GM12878 (cell line): ENCODE results near the gene GJD2. TPM values are rescaled to one million over a fixed set of nuclear protein-coding genes. Genes with fewer than 3 reads are reported as not detected.

Experiments
- ATAC-seq: fragments of 200-7000 bp; cut with Tn5 transposase; 3 replicates; pipeline ENCODE4 v1.9.1; 2020; ENCODE audit warnings: mild to moderate bottlenecking, moderate library complexity
- BruUV-seq: library from RNA; stranded (reverse); fragments of 400-500 nt; replicated peaks from 2 replicates; lab custom pipeline; 2021; lab: Mats Ljungman, UMichigan
- CTCF ChIA-PET: fragments of 300-600 bp; sonication (Branson Sonifier 250); formaldehyde crosslinking; extraction: SDS; loops from one replicate; lab custom pipeline; 2021; ENCODE audit warnings: inconsistent platforms; lab: Yijun Ruan, JAX
- POLR2A ChIA-PET: fragments of 350-600 bp; formaldehyde crosslinking; extraction: SDS; loops from one replicate; lab custom pipeline; 2021; ENCODE audit warnings: inconsistent platforms; lab: Charles Lee
- RAD21 ChIA-PET: fragments of 300-600 bp; sonication (Branson Sonifier 250); formaldehyde crosslinking; loops from one replicate; lab custom pipeline; 2023; ENCODE audit warnings: antibody characterized with exemption; ENCODE audit not compliant: unreplicated experiment; lab: Charles Lee
- SMC1A ChIA-PET: fragments of 300-600 bp; sonication (Branson Sonifier 250); formaldehyde crosslinking; loops from one replicate; lab custom pipeline; 2023; ENCODE audit not compliant: unreplicated experiment, uncharacterized antibody; lab: Charles Lee
- DNase-seq: peaks from one replicate; pipeline ENCODE4 v3.0.0-alpha.2; 2011; ENCODE audit warnings: low read depth, low spot score
- FAIRE-seq: peaks from 3 replicates; lab custom pipeline; 2011; peaks lifted over from hg19 to GRCh38; lab: Jason Lieb, UNC
- H2AFZ ChIP-seq: 2 replicates; pipeline ENCODE4 v1.6.0; 2011; ENCODE audit warnings: low read depth, low read length, control low read depth; ENCODE audit not compliant: control insufficient read depth
- H3K27ac ChIP-seq: 2 replicates; pipeline ENCODE4 v1.5.1; 2011; ENCODE audit warnings: control low read depth; ENCODE audit not compliant: control insufficient read depth, insufficient read depth
- H3K27me3 ChIP-seq, 2 experiments: replicated peaks in 1 of 2; 2 replicates each; pipeline versions ENCODE4 v1.6.0 to v1.6.1; 2011; ENCODE audit warnings: low read length in 1 of 2; ENCODE audit not compliant: control insufficient read depth in 2 of 2, insufficient read depth in 2 of 2
- H3K36me3 ChIP-seq, 2 experiments: 2 replicates each; pipeline ENCODE4 v1.5.1; 2011; ENCODE audit warnings: low read length in 1 of 2; ENCODE audit not compliant: control insufficient read depth in 2 of 2, insufficient read depth in 2 of 2
- H3K4me1 ChIP-seq: 2 replicates; pipeline ENCODE4 v1.6.1; 2011; ENCODE audit warnings: mild to moderate bottlenecking, low read length, moderate library complexity, mixed read lengths; ENCODE audit not compliant: control insufficient read depth, insufficient read depth
- H3K4me2 ChIP-seq: 2 replicates; pipeline ENCODE4 v1.6.0; 2011; ENCODE audit warnings: control low read depth; ENCODE audit not compliant: control insufficient read depth, insufficient read depth
- H3K4me3 ChIP-seq: fragments of 200-600 bp; sonication (generic); 2 replicates; pipeline ENCODE4 v1.5.1; 2016
- H3K79me2 ChIP-seq: 2 replicates; pipeline ENCODE4 v1.6.0; 2011; ENCODE audit warnings: low read length; ENCODE audit not compliant: control insufficient read depth, insufficient read depth
- H3K9ac ChIP-seq: 2 replicates; pipeline ENCODE4 v1.8.0; 2011; ENCODE audit warnings: low read length, control low read depth, mixed read lengths; ENCODE audit not compliant: control insufficient read depth, insufficient read depth
- H3K9me3 ChIP-seq: replicated peaks from 3 replicates; pipeline ENCODE4 v1.5.1; 2011; ENCODE audit warnings: mild to moderate bottlenecking, low read length; ENCODE audit not compliant: control insufficient read depth, insufficient read depth
- H4K20me1 ChIP-seq: 2 replicates; pipeline ENCODE4 v1.6.0; 2011; ENCODE audit not compliant: control insufficient read depth, insufficient read depth
- ETV6 ChIP-seq, 2 experiments: fragments of 450-650 bp in 1 of 2; IDR thresholded peaks in 1 of 2; conservative IDR thresholded peaks in 1 of 2; 2 replicates each; pipeline ENCODE4 v1.6.1; 2014; ENCODE audit warnings: antibody characterized with exemption in 1 of 2, borderline replicate concordance in 1 of 2, low read depth in 1 of 2, mild to moderate bottlenecking in 1 of 2, moderate library complexity in 1 of 2
- IRF3 ChIP-seq: fragments of 450-650 bp; IDR thresholded peaks from 2 replicates; pipeline ENCODE4 v1.6.1; 2014; ENCODE audit warnings: mild to moderate bottlenecking
- MYB ChIP-seq: fragments of 150-350 bp; IDR thresholded peaks from 2 replicates; pipeline ENCODE4 v1.6.1; 2014; ENCODE audit warnings: mild to moderate bottlenecking, low read depth, low read length, borderline replicate concordance
- RAD21 ChIP-seq: IDR thresholded peaks from 2 replicates; pipeline ENCODE4 v1.6.1; 2011; ENCODE audit warnings: mild to moderate bottlenecking, low read depth, low read length, moderate library complexity; ENCODE audit not compliant: insufficient read depth
- RAD51 ChIP-seq: fragments of 450-650 bp; IDR thresholded peaks from 2 replicates; pipeline ENCODE4 v1.6.1; 2016; ENCODE audit warnings: moderate library complexity, mild to moderate bottlenecking, inconsistent platforms
- ZNF384 ChIP-seq: IDR thresholded peaks from 2 replicates; pipeline ENCODE4 v1.6.1; 2012; ENCODE audit warnings: low read depth, mild to moderate bottlenecking, low read length, improper control_type of control experiment, borderline replicate concordance
- WGBS: methylation state at CpG from one replicate; pipeline ENCODE4 v1.1.6; 2016; ENCODE audit warnings: low lambda C conversion rate; ENCODE audit not compliant: insufficient replicate concordance, insufficient coverage; ENCODE audit errors: missing lambda C conversion rate; 5-methylcytosine and 5-hydroxymethylcytosine counted together
- in situ Hi-C: fragments of 300-500 bp; cut with MboI; formaldehyde crosslinking; loops from 9 replicates; pipeline ENCODE4 v1.14.3; 2018; ENCODE audit warnings: mixed read lengths
- intact Hi-C: fragments of 100-400 bp; cut with micrococcal nuclease; formaldehyde crosslinking; loops from one replicate; pipeline ENCODE4 v1.14.2; 2022; ENCODE audit not compliant: unreplicated experiment
- polyA plus RNA-seq, 11 experiments: library from polyadenylated mRNA; depleted of rRNA in 4 of 11; unstranded in 6 of 11; stranded (reverse) in 5 of 11; fragments of >200 nt; fragmentation: Nextera tagmentation in 4 of 11; fragmentation: Illumina TruSeq in 1 of 11; extraction: Ambion mirVana in 4 of 11; extraction: Trizol in 1 of 11; gene quantifications; 1 replicate in 1 of 11; 2 replicates in 10 of 11; pipeline versions ENCODE4 v1.2.1 to v1.2.3, GENCODE V29; 2011 to 2016; ENCODE audit warnings: inconsistent platforms in 2 of 11, missing spikeins in 2 of 11, low read depth in 1 of 11
- total RNA-seq, 4 experiments: library from RNA; depleted of rRNA in 3 of 4; stranded (reverse); fragments of >200 nt in 3 of 4; fragmentation: Illumina TruSeq in 1 of 4; extraction: Trizol in 1 of 4; gene quantifications; 2 replicates each; pipeline versions ENCODE4 v1.2.1 to v1.2.3, GENCODE V29; 2013 to 2021
- TF ChIP-seq, protein P1 (sequence below): fragments of 450-650 bp; IDR thresholded peaks from 2 replicates; pipeline ENCODE4 v1.6.1; 2017; ENCODE audit warnings: mild to moderate bottlenecking, low read depth, inconsistent platforms; ENCODE audit not compliant: poor library complexity, severe bottlenecking

GJD2 gene
- total and polyA plus RNA-seq, 10 of the 15 experiments (the other 5 are each of a cell fraction or from before 2014, with no cell fraction given), result not detected

DNA sequence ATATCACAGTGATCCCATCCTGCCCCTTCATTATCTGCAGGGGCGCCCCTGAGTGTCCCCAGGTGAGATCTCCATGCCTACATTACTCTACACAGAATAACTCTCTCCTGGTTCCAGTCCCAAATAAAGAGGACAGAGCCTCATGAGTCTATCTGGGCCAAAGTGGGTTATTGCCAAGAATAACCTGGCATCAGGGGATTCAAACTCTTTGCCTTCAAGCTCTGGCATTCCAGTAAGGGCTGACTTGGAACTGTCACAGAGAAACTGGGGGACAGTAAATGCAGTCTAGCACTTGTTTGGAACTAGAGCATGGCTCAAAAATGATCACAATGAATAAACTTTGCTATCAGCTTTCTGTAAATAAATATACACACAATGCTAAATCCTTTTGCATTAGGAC lies 30.3 kb downstream of the GJD2 start (continued):
- no peak for TF ChIP-seq IRF3
- no peak for TF ChIP-seq MYB
- TF ChIP-seq, protein P1, sequence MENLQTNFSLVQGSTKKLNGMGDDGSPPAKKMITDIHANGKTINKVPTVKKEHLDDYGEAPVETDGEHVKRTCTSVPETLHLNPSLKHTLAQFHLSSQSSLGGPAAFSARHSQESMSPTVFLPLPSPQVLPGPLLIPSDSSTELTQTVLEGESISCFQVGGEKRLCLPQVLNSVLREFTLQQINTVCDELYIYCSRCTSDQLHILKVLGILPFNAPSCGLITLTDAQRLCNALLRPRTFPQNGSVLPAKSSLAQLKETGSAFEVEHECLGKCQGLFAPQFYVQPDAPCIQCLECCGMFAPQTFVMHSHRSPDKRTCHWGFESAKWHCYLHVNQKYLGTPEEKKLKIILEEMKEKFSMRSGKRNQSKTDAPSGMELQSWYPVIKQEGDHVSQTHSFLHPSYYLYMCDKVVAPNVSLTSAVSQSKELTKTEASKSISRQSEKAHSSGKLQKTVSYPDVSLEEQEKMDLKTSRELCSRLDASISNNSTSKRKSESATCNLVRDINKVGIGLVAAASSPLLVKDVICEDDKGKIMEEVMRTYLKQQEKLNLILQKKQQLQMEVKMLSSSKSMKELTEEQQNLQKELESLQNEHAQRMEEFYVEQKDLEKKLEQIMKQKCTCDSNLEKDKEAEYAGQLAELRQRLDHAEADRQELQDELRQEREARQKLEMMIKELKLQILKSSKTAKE, result no peak

DNA sequence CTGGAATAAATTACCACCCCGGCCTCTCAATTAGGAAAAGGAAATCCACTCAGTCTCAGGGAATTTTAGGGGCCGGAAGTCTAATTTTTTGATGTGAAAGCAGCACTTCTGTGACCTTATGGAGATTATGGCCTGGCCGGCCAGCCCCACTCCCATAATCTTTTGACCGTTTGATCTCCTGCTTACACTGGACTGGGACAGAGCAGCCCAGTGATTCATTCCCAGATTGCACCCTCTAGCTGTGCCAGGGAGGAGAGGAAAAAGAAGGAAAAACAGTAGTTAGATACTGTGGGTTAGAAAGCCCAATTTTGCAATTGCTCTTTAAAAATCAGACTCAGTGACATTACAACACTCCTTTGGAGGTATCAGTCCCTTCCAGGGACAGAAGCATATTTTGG lies 32.4 kb downstream of the GJD2 start:
- Histone ChIP-seq H4K20me1 (no peaks in the 10 kb centered on the region), H3K79me2 (no peaks in the 10 kb centered on the region), H3K4me3 (no peak overlapping the region), H3K4me2 (no peak overlapping the region), H3K36me3 (no peaks in the 10 kb centered on the region), H3K9me3 (no peaks in the 10 kb centered on the region), H3K4me1 (no peaks in the 10 kb centered on the region), H2AFZ (no peak overlapping the region), H3K27ac (no peak overlapping the region), H3K9ac (no peak overlapping the region), H3K27me3 (peaks cover 0 to 2% of the 10 kb centered on the region in 2 experiments; a peak in 3 of 4 replicates)
- TF ChIP-seq RAD21, result no peak
- no peak for TF ChIP-seq ETV6 (conservative IDR thresholded peaks at IDR 0.05 in 1 of 2, IDR thresholded peaks at IDR 0.05 in 1 of 2; ENCODE audit: borderline replicate concordance in 1 of 2, low read depth in 1 of 2)
- TF ChIP-seq RAD51, result no peak
- TF ChIP-seq ZNF384, result no peak
- BruUV-seq, result no TSS peak
- intact Hi-C loops, result no loop called here
- SMC1A ChIA-PET, result no interaction called here
- POLR2A ChIA-PET, result no interaction called here
- CTCF ChIA-PET, result interaction anchor here (1.0 kb wide), 1 partner anchor 14 kb away, joined by 3 read pairs; no protein-coding TSS in a partner anchor
- in situ Hi-C loops, result no loop called here
- FAIRE-seq (no peak), ATAC-seq (no peak), DNase-seq (no peak)
- 39% methylated on average over 4 of the region's 4 CpGs for WGBS
- RAD21 ChIA-PET, result no interaction called here
